Sigmoid colon (tissue), 4 donors: Measurements from ENCODE around the gene VPS52.

Experiments
- EP300 ChIP-seq, 4 donors: sonication (generic); formaldehyde crosslinking; IDR thresholded peaks; one replicate each; pipeline ENCODE4 v1.6.1; 2017; ENCODE audit warnings: antibody characterized with exemption in 4 of 4
- POLR2A ChIP-seq, 2 donors: fragments of 450-650 bp; IDR thresholded peaks; one replicate each; pipeline ENCODE4 v1.6.1; 2016; ENCODE audit warnings: antibody characterized with exemption in 2 of 2, mild to moderate bottlenecking in 2 of 2, moderate library complexity in 2 of 2
- POLR2AphosphoS5 ChIP-seq, 4 donors: sonication (generic); formaldehyde crosslinking; IDR thresholded peaks; one replicate each; pipeline ENCODE4 v1.6.1; 2017; ENCODE audit warnings: antibody characterized with exemption in 4 of 4
- TF ChIP-seq, protein P1 (sequence below), 4 experiments: fragments of 450-650 bp in 3 of 4; fragments of 200-600 bp in 1 of 4; IDR thresholded peaks; one replicate each; pipeline ENCODE4 v1.5.1; 2016 to 2019; ENCODE audit warnings: antibody characterized with exemption in 4 of 4, mild to moderate bottlenecking in 3 of 4, moderate library complexity in 2 of 4

DNA sequence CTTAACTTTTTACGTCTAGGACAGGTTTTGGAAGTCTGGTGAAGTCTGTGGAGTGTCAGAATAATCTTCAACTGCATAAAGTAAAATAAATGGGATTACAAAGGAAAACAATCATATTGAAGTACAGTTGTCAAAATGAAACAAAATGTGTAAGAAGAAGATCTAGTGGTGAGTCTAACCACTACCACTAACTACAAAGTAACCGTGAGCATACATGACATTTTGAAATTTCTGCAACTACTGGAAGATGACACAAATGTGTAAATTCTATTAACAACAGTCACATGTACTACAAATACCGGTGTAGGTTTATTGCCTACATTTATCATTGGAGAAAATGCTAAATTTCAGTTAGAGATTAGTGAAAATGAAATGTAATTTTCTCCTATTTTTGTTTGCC, 29.7 kb downstream of the VPS52 start:
- TF ChIP-seq, protein P1, sequence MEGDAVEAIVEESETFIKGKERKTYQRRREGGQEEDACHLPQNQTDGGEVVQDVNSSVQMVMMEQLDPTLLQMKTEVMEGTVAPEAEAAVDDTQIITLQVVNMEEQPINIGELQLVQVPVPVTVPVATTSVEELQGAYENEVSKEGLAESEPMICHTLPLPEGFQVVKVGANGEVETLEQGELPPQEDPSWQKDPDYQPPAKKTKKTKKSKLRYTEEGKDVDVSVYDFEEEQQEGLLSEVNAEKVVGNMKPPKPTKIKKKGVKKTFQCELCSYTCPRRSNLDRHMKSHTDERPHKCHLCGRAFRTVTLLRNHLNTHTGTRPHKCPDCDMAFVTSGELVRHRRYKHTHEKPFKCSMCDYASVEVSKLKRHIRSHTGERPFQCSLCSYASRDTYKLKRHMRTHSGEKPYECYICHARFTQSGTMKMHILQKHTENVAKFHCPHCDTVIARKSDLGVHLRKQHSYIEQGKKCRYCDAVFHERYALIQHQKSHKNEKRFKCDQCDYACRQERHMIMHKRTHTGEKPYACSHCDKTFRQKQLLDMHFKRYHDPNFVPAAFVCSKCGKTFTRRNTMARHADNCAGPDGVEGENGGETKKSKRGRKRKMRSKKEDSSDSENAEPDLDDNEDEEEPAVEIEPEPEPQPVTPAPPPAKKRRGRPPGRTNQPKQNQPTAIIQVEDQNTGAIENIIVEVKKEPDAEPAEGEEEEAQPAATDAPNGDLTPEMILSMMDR (IDR thresholded peaks at IDR 0.05) = no peak
- no peak for TF ChIP-seq POLR2AphosphoS5 (IDR thresholded peaks at IDR 0.05)
- TF ChIP-seq POLR2A (IDR thresholded peaks at IDR 0.05) = no peak
- TF ChIP-seq EP300 (IDR thresholded peaks at IDR 0.05) = no peak
